CD4-positive, alpha-beta T cell treated with Interleukin-6 for 4 hours (primary cell): ENCODE data around the gene PHLPP1.
"Not testable (repeated sequence)": the region's sequence is repeated elsewhere in the genome, so short reads cannot be mapped to it uniquely, and the experiment has no call there.

Experiments
- DNase-seq: peaks from one replicate; pipeline ENCODE4 v3.0.0-alpha.2; 2020; ENCODE audit warnings: mixed read lengths

The PHLPP1 gene

DNA sequence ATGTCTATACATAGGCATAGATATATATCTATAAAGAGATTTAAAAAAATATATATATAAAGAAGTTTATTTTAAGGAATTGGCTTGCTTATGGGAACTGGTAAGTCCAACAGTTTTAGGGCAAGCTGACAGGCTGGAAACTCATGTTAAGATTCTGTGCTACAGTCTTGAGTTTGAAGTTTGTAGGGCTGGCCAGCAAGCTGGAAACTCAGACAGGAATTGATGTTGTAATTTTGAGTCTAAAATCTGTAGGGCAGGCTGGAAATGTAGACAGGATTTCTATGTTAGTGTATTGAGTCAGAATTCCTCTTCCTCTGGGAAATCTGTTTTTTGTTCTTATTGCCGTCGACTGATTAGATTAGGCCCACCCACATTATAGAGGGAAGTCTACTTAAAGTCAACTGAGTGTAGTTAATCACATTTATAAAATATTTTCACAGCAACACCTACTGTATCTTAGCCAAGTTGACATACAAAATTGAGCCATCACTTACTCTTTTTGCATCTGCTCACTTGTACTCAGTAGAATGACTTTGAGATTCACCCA is 60.8 kb downstream of the PHLPP1 start:
- DNase-seq = no peak

GRCh38 chr18:62777814-62778213 is 62.5 kb downstream of the PHLPP1 start:
- no peak for DNase-seq

- DNase-seq = no peak
Measured at GRCh38 chr18:62778976-62779869, 63.9 kb downstream of the PHLPP1 start.

DNA sequence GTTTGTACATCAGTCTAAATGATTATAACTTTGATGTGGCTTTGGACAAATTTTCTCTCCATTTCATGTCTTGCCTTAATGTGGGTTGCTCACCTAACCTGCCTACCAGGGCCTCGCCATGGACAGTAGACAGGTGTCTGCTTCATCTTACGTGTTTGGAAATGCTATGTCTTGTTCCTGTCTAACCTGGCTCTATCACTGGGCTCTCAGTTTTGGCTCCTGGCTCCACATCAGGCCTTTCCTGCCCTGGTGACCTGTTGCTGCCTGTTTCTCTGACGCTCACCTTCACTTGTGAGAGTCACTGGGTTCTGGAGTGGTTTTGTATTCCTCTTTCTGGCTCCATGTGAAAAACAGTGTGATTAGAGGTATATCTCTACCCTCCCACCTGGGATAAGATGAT is 65.9 kb downstream of the PHLPP1 start:
- DNase-seq = no peak

DNA sequence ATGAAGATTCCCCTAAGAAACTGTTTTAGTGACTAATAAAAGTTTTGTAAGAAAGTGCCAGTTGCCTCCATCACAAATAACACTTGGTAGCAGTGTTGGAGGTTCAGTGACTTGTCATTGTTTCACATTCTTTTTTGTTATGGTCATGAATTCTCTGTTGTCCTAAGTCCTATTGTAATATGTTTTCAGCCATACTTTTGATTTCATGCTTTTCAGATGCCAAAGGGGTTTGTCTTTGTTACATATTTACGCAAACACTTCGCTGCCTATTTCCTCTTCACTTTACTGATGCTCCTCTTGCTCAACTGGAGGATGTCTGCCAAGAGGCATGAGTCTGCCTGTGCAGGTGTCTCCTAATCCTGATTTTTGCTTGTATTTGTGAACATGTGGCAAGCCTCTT is 66.6 kb downstream of the PHLPP1 start:
- no peak for DNase-seq

DNA sequence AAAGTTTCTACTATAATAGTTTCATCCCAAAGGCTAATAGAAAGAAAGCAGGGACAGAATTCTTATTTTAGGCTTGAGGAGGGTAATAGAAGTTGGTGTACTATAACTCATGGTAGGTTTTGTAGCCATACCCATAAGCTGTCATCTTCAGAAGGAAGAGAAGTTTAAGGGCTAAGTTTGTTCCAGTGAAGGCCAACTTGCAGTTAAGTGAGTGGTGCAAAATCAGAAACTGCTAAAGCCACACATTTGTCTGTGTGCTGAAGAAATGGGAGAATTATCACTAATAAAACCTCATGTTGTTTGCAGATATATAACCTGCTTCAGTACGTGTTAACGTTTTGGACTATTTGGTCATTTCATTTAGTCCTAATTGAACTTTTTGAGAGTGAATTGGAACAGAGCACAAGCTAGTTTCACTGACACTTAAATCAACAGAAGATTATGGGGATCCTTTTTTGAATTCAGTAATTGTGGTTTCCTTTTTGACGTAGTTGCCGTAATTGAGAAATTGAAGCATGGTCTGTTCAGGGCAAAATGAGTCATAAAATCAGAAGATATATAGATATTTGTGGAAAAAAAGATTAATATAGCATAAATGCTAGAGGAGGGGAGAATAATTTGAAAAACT is 69.1 kb downstream of the PHLPP1 start:
- no peak for DNase-seq

DNA sequence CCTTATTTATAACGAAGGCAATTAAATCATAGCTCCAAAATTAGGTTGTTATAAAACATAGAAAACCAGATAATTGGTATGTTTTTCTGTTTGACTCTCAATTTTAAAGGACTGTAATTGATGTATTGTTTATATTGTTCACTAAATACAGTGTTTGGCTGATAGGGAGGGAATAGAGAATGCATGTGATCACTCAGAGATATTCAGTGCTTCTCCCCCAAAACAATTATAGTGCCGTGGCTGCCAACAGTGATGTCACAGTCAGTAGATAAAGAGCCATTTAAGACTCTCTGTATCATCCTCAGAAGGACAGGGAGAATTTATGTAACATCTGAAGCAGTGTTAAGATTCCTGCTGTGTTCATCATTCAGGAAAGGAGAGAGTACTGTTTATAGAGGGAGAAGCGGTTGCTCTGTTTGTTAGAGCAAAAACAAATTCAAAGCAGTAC is 69.6 kb downstream of the PHLPP1 start:
- no peak for DNase-seq

GRCh38 chr18:62786689-62787088 is 71.3 kb downstream of the PHLPP1 start:
- no peak for DNase-seq

DNA sequence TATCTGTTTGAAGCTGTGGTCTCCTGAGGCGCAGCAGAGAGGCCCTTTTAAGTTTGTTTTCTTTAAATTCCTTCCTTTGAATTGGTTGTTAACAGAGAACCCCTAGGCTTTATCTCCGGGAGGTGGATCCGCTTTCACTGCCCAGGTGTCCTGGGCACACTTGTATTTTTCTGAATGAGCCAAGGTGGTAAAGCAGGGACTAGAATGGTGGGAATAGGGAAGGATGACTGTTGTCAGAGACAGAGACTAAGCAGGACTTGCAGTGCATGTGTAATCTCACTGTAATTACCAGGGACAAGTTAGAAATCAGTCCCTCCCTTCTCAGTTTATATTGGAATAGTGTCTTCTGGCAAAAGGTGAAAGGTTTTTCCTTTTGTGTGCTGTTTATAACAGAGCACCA is 72.8 kb downstream of the PHLPP1 start:
- no peak for DNase-seq

DNA sequence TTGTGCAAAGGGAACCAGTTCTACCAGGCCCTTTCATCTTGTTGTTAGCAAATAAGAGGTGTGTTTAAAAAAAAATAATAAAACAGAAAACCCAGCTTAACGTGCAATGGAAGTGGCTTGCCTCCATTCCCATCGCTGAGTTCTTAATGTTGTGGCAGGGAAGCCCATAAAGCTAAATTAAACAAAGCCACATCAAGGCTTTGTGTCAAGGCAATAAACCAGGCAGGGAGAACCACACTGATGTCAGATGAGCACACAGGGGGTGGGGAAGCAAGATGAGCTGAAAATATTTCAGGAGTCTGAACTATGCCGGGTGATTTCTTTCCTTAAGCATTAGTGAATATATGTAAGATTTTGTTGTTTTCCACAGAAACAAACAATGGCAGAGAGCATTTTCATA is 73.5 kb downstream of the PHLPP1 start:
- DNase-seq = no peak

DNA sequence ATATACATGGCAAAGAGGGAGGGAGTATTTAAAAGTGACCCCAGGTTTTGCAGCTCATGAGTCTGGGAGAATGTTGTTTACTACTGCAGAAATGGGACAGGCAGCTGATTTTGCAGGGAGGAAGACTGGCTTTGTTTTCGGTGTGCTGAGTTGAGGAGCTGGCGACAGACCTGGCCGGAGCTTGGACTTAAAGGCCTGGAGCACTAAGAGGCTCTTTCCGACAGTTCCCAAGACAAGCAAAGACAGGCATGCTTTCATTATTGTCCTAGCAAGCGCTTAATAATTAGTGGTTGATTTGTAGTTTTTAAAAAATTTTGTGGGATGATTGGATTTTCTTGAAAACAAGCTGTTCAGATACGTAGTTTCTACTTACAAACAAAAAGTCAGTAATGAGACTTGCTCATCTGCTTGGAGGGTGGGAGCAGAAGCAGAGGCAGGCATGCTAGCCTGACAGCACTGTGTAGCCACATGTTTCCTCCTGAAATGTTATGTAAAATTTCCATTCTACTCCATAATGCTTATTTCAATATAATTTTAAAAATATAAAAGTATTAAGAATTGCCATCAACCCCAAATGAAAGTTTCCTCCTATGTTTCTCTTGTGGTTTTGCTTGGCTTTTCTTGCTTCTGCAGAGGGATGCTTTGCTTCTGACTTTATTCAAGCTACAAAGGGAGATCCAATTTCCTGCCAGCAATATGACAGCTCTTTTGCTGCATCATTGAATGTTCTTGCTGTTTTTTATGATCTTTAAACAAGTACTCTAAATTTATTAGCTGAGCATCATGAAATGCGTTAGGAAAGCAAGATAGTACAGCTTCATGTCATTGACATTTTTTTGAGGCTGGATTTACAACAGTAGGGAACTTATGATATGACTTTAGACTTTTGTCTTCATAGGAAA is 75.8 kb downstream of the PHLPP1 start:
- no peak for DNase-seq

GRCh38 chr18:62792016-62792415 is 76.7 kb downstream of the PHLPP1 start:
- no peak for DNase-seq

- DNase-seq = no peak
Measured at GRCh38 chr18:62795813-62796212, 80.5 kb downstream of the PHLPP1 start.

GRCh38 chr18:62796216-62796621 is 80.9 kb downstream of the PHLPP1 start:
- no peak for DNase-seq

DNA sequence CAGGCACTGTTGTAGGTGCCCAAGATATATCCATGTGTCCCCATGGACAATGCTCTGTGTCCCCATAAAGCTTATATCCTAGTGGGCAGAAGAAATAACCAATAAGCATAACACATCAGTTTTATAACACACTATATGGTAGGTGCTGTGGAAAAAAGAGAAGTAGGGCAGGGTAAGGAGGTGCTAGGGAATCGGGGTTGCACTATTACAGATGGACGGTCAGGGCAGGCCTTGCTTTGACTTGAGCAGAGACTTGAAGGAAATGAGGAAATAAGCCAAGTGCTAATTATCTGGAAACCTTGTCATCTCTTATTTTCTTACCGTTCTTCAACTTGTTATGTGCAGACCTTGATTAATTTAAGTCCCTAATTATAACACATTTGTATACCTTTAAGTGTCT is 82.0 kb downstream of the PHLPP1 start:
- no peak for DNase-seq

DNA sequence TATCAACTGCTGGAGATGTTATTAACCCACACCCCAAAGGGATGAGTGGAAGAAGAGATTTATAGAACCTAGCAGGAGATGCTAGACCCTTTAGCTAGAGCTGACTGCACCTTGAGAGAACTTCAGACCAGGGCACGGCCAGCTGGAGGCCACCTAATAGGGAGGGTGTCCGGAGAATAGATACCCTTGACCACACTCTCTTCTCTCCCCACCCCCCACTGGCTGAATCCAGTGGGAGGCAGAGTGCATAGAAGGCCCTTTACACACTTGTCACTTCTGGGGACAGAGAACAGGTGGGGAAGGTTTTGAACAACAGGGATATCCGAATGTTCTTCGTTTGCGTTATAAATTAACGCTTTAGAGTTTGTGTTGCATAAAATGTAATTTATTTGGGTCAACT is 84.6 kb downstream of the PHLPP1 start:
- DNase-seq = no peak

DNA sequence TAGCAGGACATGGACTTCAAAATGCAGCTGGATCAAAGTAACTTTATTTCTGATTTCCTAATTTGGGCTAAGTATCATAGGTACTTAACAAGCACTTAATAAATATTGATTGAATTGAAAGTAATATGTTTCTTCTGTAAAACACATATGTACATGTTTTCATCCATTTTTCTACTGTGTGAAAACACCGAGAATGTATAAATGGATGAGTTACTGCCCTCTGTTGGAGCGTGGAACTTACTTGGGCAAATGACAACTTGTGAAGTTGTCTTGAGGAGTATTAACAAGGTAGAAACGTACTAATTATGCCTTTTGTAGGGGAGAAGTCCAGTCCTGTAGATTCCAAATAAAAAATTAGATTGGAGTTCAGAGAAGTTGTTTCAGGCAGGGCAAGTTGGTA is 87.2 kb downstream of the PHLPP1 start:
- no peak for DNase-seq

DNA sequence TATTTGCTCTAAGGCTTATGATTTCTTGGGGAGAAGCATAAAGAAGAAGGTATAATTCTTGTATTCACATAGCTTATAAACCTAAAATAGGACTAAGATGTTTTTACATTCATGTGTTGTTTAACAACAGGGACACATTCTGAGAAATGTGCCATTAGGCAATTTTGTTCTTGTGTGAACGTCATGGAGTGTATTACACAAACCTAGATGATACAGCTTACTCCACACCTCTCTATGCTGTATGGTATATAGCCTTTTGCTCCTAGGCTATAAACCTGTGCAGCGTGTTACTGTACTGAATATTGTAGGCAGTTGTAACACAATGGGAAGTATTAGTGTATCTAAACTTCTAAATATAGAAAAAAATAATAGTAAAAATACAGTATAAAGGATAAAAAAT is 92.1 kb downstream of the PHLPP1 start:
- no peak for DNase-seq

- DNase-seq = no peak
Measured at GRCh38 chr18:62808123-62808522, 92.8 kb downstream of the PHLPP1 start.

DNA sequence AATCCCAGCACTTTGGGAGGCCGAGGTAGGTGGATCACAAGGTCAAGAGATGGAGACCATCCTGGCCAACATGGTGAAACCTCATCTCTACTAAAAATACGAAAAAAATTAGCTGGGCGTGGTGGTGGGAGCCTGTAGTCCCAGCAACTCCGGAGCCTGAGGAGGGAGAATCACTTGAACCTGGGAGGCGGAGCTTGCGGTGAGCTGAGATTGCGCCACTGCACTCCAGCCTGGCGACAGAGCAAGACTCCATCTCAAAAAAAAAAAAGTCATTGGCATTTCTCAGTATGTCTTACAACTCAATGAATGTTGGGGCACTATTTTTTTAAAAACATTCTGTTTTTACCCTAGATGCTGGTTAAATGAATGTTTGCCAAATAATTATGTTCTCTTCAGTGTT is 94.1 kb downstream of the PHLPP1 start:
- DNase-seq = not testable (repeated sequence)

- no peak for DNase-seq
Measured at GRCh38 chr18:62809900-62810299, 94.6 kb downstream of the PHLPP1 start.

DNA sequence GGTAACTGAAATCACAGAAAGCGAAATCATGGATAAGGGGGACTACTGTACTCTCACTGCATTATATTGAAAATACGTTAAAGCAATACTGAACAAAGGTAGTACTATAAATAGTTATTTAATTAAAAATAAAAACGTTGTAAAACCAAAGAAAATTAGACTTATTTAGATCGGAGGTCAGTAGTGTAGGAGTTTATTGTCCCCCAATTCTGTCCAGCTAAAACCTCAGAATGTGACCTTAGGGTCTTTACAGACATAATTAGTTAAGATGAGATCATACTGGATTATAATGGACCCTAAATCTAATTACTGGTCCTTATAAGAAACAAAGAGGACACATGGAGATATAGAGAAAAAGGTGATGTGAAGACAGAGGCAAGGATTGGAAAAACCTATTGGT is 95.3 kb downstream of the PHLPP1 start:
- no peak for DNase-seq

DNA sequence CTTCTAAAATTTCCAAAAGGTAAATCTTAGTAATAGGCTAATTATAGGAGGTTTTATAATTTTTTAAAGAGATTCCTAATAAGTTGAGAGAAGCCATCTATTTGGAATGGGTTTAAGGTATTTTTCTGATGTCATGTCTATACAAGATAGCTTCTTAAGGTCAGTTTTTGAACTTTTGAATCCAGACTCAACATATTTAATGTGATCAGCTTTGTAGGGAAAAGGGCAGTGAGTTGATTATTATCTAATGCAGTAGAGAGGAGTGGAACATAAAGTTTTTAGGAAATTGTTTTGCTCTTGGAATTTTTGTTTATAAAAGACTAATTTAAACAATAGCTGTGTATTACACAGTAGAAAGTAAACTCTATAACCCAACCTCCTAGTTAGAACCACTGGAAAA is 96.3 kb downstream of the PHLPP1 start:
- DNase-seq = no peak
